Measurements from ENCODE around the gene CCT3. TPM values are rescaled to one million over a fixed set of nuclear protein-coding genes. Genes with fewer than 3 reads are reported as not detected.
A peak's percentile ranks its signal among the peaks of the same experiment; 100 is the strongest.

The CCT3 gene
- total and polyA plus RNA-seq, 10 of the 15 experiments (the other 5 are each of a cell fraction or from before 2014, with no cell fraction given), result 319 to 585 (median 427) TPM

DNA sequence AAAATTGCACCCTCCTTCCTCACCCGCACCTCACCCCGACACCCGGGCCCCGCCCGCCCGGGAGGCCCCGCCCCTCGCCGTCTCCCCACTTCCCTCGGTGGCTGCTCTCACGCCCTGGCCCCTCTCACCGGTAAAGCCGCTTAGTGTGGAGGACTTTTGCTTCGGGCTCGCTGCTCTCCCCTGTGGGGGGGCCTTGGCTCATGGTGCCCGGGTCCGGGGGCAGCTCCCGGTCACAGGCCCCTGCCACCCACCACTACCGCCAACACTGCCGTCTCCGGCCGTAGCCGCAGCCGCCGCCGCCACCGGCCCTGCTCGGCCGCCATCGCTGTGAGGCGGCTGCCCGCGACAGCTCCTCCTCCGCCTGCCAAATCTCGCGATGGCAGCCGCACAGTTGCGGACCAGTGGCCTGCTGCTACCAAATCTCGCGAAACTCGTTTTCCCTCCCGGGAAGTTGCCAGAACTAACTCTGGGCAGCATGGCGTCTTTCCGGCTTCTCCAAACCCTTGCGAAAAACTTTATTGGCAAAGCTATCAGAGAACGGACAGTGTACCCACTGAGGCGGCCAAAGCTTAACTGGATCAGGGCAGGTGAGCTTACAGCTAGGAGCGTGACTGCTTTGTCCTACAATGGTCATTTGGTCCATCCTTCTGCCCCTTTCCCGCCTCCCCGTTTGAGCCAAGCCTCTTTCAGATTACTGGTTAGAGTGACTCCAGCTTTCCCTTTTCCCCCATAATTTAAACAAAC is 55.4 kb downstream of the CCT3 start, which contains the start of gene SMG5 (continued):
- TF ChIP-seq BHLHE40 (IDR thresholded peaks at IDR 0.05; ENCODE audit: borderline replicate concordance in 1 of 2, low read depth in 2 of 2, low read length in 1 of 2), result peak; percentile 22 to 61; a peak in 2 of 4 replicates
- TF ChIP-seq IKZF1 (conservative IDR thresholded peaks at IDR 0.05), result peak; percentile 95
- peak; percentile 100 for TF ChIP-seq POLR2A (IDR thresholded peaks at IDR 0.05; ENCODE audit: low read depth, low read length)
- TF ChIP-seq KDM1A (IDR thresholded peaks at IDR 0.05; ENCODE audit: borderline replicate concordance), result no peak
- TF ChIP-seq BRCA1 (IDR thresholded peaks at IDR 0.05; ENCODE audit: low read depth, low read length), result peak; percentile 97
- peak; percentile 96 for TF ChIP-seq POLR2AphosphoS5 (IDR thresholded peaks at IDR 0.05; ENCODE audit: low read length)
- no peak for TF ChIP-seq MTA3 (IDR thresholded peaks at IDR 0.05; ENCODE audit: borderline replicate concordance, low read length)
- no peak for TF ChIP-seq JUND (IDR thresholded peaks at IDR 0.05; ENCODE audit: low read depth, low read length)
- TF ChIP-seq RUNX3 (IDR thresholded peaks at IDR 0.05; ENCODE audit: low read length), result peak; percentile 79
- TF ChIP-seq PAX5 (IDR thresholded peaks at IDR 0.05; ENCODE audit: borderline replicate concordance, low read depth, low read length), result peak; percentile 39
- peak; percentile 96 for TF ChIP-seq HCFC1 (IDR thresholded peaks at IDR 0.05; ENCODE audit: low read length)
- TF ChIP-seq RBBP5 (conservative IDR thresholded peaks at IDR 0.05), result no peak
- peak; percentile 71 for TF ChIP-seq CREB1 (IDR thresholded peaks at IDR 0.05; ENCODE audit: low read depth)
- TF ChIP-seq ZNF622 (IDR thresholded peaks at IDR 0.05), result no peak
- peak; percentile 89 for TF ChIP-seq CREM (IDR thresholded peaks at IDR 0.05; ENCODE audit: low read depth)
- TF ChIP-seq CBX3 (IDR thresholded peaks at IDR 0.05; ENCODE audit: borderline replicate concordance, low read depth), result no peak
- no peak for TF ChIP-seq SMC3 (IDR thresholded peaks at IDR 0.05; ENCODE audit: borderline replicate concordance, low read length)
- peak; percentile 88 for TF ChIP-seq GABPA (IDR thresholded peaks at IDR 0.05; ENCODE audit: low read depth)
- peak; percentile 93 for TF ChIP-seq SIN3A (IDR thresholded peaks at IDR 0.05; ENCODE audit: low read depth, low read length)
- TF ChIP-seq NFIC (IDR thresholded peaks at IDR 0.05; ENCODE audit: low read depth, low read length), result no peak
- TF ChIP-seq, protein P1, sequence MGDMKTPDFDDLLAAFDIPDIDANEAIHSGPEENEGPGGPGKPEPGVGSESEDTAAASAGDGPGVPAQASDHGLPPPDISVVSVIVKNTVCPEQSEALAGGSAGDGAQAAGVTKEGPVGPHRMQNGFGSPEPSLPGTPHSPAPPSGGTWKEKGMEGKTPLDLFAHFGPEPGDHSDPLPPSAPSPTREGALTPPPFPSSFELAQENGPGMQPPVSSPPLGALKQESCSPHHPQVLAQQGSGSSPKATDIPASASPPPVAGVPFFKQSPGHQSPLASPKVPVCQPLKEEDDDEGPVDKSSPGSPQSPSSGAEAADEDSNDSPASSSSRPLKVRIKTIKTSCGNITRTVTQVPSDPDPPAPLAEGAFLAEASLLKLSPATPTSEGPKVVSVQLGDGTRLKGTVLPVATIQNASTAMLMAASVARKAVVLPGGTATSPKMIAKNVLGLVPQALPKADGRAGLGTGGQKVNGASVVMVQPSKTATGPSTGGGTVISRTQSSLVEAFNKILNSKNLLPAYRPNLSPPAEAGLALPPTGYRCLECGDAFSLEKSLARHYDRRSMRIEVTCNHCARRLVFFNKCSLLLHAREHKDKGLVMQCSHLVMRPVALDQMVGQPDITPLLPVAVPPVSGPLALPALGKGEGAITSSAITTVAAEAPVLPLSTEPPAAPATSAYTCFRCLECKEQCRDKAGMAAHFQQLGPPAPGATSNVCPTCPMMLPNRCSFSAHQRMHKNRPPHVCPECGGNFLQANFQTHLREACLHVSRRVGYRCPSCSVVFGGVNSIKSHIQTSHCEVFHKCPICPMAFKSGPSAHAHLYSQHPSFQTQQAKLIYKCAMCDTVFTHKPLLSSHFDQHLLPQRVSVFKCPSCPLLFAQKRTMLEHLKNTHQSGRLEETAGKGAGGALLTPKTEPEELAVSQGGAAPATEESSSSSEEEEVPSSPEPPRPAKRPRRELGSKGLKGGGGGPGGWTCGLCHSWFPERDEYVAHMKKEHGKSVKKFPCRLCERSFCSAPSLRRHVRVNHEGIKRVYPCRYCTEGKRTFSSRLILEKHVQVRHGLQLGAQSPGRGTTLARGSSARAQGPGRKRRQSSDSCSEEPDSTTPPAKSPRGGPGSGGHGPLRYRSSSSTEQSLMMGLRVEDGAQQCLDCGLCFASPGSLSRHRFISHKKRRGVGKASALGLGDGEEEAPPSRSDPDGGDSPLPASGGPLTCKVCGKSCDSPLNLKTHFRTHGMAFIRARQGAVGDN (IDR thresholded peaks at IDR 0.05), result 0 out of 2 replicates have a peak, but pooled peaks have one; percentile 60
- peak; percentile 93 for TF ChIP-seq TAF1 (IDR thresholded peaks at IDR 0.05; ENCODE audit: borderline replicate concordance, low read depth, low read length)
- TF ChIP-seq TCF3 (IDR thresholded peaks at IDR 0.05; ENCODE audit: borderline replicate concordance, insufficient read depth, low read depth, low read length), result 0 out of 2 replicates have a peak, but pooled peaks have one; percentile 37
- TF ChIP-seq, protein P2, sequence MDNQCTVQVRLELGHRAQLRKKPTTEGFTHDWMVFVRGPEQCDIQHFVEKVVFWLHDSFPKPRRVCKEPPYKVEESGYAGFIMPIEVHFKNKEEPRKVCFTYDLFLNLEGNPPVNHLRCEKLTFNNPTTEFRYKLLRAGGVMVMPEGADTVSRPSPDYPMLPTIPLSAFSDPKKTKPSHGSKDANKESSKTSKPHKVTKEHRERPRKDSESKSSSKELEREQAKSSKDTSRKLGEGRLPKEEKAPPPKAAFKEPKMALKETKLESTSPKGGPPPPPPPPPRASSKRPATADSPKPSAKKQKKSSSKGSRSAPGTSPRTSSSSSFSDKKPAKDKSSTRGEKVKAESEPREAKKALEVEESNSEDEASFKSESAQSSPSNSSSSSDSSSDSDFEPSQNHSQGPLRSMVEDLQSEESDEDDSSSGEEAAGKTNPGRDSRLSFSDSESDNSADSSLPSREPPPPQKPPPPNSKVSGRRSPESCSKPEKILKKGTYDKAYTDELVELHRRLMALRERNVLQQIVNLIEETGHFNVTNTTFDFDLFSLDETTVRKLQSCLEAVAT (IDR thresholded peaks at IDR 0.05), result peak; percentile 54; the same call in 1 of the 2 replicates
- TF ChIP-seq RCOR1 (conservative IDR thresholded peaks at IDR 0.05; ENCODE audit: low read depth, low read length), result peak; percentile 100
- TF ChIP-seq TARDBP (IDR thresholded peaks at IDR 0.05; ENCODE audit: borderline replicate concordance), result peak; percentile 100

Measured in GM12878 (cell line).